GM18520 (cell line): ENCODE measurements around the gene SEC22A.

Experiments used
- ATAC-seq: cut with Tn5 transposase; IDR thresholded peaks from one replicate; pipeline ENCODE4 v1.9.1; 2021; ENCODE audit not compliant: unreplicated experiment

The SEC22A gene

GRCh38 chr3:123286308-123287023 is 84.7 kb downstream of the SEC22A start:
- ATAC-seq, result no peak

GRCh38 chr3:123287051-123287961 is 85.6 kb downstream of the SEC22A start:
- ATAC-seq, result no peak

- ATAC-seq, result no peak
These were observed 86.2 kb downstream of the SEC22A start for GRCh38 chr3:123287962-123288302.

- no peak for ATAC-seq
These were observed 87.8 kb downstream of the SEC22A start for GRCh38 chr3:123289391-123290106.

GRCh38 chr3:123290107-123290930 is 88.6 kb downstream of the SEC22A start:
- ATAC-seq, result no peak

GRCh38 chr3:123290962-123291361 is 89.2 kb downstream of the SEC22A start:
- no peak for ATAC-seq

- ATAC-seq, result no peak
These were observed 89.7 kb downstream of the SEC22A start for GRCh38 chr3:123291404-123291803.

GRCh38 chr3:123292321-123293310 is 90.9 kb downstream of the SEC22A start:
- no peak for ATAC-seq

GRCh38 chr3:123294296-123294938 is 92.7 kb downstream of the SEC22A start:
- ATAC-seq, result no peak

- no peak for ATAC-seq
These were observed 93.6 kb downstream of the SEC22A start for GRCh38 chr3:123295171-123295900.

- ATAC-seq, result no peak
These were observed 94.1 kb downstream of the SEC22A start for GRCh38 chr3:123295901-123296250.

GRCh38 chr3:123296261-123296660 is 94.5 kb downstream of the SEC22A start:
- ATAC-seq, result no peak

GRCh38 chr3:123296836-123297626 is 95.3 kb downstream of the SEC22A start:
- ATAC-seq, result no peak

- no peak for ATAC-seq
These were observed 95.8 kb downstream of the SEC22A start for GRCh38 chr3:123297627-123297899.

- ATAC-seq, result no peak
These were observed 97.2 kb downstream of the SEC22A start for GRCh38 chr3:123298903-123299302.

GRCh38 chr3:123299581-123299980 is 97.8 kb downstream of the SEC22A start:
- no peak for ATAC-seq

- no peak for ATAC-seq
These were observed 98.3 kb downstream of the SEC22A start for GRCh38 chr3:123300056-123300455.

GRCh38 chr3:123300583-123300982 is 98.8 kb downstream of the SEC22A start:
- no peak for ATAC-seq
